T47D (cell line): ENCODE results near the gene PIEZO1.
"Not testable (repeated sequence)": the region's sequence is repeated elsewhere in the genome, so short reads cannot be mapped to it uniquely, and the experiment has no call there.

ENCODE experiments used
- DNase-seq, 2 experiments: peaks; one replicate each; pipeline versions ENCODE4 v3.0.0 to v3.0.0-alpha.2; 2011 to 2012; ENCODE audit warnings: low read depth in 1 of 2, low spot score in 1 of 2
- JUND ChIP-seq: IDR thresholded peaks from 2 replicates; pipeline ENCODE4 v1.6.1; 2012; ENCODE audit warnings: low read depth
- in situ Hi-C: cut with HindIII; loops from 2 replicates; pipeline ENCODE4 v1.10.0; 2016; ENCODE audit warnings: low sequenced_read_pairs, low pct_unique_long_range_greater_than_20kb

PIEZO1 gene, protein sequence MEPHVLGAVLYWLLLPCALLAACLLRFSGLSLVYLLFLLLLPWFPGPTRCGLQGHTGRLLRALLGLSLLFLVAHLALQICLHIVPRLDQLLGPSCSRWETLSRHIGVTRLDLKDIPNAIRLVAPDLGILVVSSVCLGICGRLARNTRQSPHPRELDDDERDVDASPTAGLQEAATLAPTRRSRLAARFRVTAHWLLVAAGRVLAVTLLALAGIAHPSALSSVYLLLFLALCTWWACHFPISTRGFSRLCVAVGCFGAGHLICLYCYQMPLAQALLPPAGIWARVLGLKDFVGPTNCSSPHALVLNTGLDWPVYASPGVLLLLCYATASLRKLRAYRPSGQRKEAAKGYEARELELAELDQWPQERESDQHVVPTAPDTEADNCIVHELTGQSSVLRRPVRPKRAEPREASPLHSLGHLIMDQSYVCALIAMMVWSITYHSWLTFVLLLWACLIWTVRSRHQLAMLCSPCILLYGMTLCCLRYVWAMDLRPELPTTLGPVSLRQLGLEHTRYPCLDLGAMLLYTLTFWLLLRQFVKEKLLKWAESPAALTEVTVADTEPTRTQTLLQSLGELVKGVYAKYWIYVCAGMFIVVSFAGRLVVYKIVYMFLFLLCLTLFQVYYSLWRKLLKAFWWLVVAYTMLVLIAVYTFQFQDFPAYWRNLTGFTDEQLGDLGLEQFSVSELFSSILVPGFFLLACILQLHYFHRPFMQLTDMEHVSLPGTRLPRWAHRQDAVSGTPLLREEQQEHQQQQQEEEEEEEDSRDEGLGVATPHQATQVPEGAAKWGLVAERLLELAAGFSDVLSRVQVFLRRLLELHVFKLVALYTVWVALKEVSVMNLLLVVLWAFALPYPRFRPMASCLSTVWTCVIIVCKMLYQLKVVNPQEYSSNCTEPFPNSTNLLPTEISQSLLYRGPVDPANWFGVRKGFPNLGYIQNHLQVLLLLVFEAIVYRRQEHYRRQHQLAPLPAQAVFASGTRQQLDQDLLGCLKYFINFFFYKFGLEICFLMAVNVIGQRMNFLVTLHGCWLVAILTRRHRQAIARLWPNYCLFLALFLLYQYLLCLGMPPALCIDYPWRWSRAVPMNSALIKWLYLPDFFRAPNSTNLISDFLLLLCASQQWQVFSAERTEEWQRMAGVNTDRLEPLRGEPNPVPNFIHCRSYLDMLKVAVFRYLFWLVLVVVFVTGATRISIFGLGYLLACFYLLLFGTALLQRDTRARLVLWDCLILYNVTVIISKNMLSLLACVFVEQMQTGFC (N-terminal part only)

DNA sequence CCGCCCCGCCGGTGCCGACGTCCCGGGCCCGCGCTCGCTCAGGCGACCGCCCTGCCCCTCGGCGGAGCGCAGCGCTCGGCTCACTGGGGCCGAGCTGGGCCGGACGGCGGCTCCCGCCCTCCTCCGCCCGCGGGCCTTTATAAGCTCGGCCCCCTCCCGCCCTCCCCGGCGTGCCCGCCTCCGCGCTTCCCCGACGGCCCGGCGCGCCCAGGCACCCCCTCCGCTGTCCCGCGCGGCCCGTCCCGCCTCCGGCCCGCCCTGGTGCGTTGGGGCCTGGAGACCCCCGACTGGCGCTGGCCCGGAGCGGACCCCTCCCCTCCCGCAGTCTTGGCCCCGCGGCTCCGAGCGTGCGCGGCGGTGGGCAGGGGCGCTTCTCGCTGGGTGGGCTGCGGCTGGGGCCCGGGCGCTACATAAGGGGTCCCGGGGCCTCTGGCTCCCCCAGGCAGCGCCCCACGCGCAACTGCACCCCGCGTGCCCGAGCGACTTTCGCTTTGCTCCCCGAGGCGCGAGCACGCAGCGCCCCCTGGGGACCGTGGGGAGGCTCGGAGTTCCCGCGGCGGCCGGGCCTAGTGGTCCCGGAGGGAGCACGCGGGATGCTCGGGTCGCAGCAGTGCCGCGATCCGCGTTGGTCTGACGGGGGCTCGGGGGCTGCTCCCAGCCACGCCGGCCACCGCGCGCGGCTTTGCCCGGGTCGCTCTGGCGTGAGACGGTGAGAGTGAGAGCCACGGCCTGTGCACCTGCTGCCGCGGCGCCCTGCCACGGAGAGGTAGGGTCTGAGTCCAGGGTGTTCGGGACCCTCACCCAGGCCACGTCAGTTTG is at the start of gene PIEZO1:
PIEZO1 (minus strand) TSS at position 115 of the 819 bp plus-strand sequence. CDS start 256 bp downstream, outside the sequence.
- peak in 1 of 2 experiments; percentile 84 for DNase-seq

DNA sequence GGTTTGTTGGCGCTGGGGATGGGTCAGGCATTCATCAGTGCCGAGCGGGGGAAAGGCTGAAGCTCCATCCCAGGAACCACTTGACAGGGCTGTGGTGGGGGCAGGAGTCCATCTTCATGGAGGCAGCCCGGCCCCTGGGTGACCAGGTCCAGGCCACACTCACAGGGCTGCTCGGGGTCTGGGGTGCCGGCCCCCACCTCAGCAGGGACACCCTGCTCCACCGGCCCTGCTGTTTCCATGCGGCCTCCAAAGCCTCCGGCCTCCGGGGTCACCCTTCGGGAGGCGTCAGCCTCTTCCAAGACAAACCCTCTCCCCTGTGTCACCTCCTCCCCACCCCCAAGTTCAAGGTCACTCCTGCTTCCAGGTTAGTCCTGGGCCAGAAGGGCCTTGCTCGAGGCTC is 49.6 kb upstream of the PIEZO1 start:
- TF ChIP-seq JUND = no peak
- DNase-seq = no peak
- in situ Hi-C loops = no loop called here

More for the DNA sequence above, at the start of gene PIEZO1:
- TF ChIP-seq JUND = no peak
- in situ Hi-C loops = no loop called here

DNA sequence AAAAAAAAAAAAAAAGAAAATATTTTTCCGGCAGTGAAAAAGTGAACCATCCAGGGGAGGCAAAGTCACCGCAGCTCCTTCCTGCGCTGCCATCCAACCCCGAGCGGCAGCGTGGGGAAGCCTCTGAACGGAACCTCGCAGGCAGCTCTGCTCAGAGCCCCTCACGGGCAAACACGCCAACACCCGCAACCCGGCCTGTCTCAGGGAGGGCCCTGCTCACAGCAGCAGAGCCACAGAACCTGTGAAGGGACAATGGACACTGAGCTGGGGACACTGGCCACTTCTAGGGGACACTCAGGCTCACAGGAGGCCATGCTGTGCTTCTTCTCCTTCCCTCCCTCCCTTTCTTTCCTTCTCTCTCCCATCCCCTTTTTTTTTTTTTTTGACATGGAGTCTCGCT is 48.1 kb upstream of the PIEZO1 start:
- DNase-seq = no peak
- TF ChIP-seq JUND = no peak
- in situ Hi-C loops = no loop called here

DNA sequence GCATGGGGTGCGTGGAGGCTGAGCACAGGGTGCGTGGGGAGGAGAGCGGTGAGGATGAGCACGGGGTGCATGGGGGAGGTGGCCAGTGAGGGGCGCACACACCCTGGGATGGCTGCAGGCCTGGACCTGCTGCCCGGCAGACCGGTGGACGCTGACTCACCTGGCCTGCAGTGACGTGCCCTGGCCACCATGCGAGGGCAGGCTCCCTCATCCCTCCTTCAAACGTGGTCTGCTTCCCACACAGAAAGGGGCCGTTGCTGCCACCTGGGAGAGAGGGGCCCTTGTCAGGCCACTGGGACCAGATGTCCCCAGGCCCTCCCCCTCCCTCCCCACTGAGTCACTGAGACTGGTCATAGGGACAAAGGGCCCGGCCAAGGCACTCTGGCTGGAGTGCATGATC is 46.8 kb upstream of the PIEZO1 start:
- no peak for TF ChIP-seq JUND
- DNase-seq = peak in 1 of 2 experiments; percentile 11
- in situ Hi-C loops = no loop called here

DNA sequence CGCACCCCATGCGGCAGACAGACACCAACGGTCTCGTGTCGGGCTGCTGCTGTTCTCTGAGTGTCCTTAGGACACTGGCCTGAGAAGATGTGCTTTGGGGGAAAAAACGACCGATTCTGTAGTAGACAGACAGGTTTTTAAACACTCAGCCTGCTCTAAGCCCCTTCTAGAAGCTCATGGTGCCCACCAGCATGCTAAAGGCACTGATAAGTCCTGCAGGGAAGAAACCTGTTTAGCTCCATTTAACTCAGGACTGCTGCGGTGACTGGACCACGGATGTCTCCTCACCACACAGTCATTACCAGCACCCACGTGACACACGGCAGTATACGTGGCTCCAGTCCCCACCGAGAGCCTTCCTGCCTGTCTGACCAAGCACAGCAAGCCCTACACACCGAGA is 45.8 kb upstream of the PIEZO1 start:
- in situ Hi-C loops = no loop called here
- DNase-seq = no peak
- TF ChIP-seq JUND = no peak

DNA sequence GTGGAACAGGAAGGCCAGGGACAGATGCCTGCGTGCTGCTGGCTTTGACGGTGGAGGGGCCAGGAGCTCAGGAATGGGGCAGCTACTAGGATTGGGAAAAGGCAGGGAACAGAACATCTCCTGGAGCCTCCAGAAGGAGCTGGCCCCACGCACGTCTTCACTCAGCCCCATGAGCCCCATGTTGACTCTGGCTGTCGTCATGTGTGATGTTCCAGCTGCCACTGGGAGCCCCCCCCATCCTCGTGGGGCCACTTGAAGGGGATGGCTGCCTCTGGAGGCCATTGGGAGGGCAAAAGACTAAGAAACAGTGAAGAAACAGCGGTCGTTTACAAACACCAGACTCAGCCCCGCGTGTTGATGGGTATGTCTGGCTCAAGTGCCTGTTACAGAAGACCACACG is 45.2 kb upstream of the PIEZO1 start:
- TF ChIP-seq JUND = no peak
- no peak for DNase-seq
- in situ Hi-C loops = no loop called here

DNA sequence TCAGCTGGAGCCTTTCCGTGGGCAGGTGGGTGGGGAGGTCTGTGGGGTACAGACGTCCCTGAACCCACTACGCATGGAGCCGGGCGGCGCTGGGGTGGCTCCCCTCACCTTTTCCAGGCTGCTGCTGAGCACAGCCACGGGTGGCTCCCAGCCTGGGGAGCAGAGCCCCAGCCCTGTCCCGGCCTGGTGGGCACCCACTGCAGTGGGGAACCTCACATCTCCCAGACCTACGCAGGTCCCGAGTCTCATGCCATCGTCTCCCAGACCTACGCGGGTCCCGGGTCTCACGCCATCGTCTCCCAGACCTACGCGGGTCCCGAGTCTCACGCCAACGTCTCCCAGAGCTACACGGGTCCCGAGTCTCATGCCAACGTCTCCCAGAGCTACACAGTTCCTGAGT is 43.7 kb upstream of the PIEZO1 start:
- no peak for DNase-seq
- in situ Hi-C loops = no loop called here
- no peak for TF ChIP-seq JUND

DNA sequence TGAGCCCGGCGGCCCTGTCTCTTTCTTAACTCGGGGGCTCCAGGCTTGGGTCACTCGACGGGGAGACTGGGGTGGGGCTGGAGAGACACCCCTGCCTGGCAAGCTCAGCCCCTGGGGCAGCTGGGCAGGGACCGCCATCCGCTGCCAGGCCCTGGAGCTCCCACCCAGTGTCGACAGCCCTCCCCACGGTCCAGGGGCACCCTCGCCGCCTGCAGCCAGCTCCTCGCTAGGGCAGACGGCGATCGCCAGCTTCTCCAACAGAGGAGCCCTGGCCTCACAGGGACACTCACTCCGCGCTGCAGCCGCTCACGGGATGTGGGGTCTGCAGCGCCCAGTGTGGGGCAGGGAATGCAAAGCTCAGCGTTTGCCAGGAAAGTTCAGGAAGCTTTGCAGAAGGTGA is 42.7 kb upstream of the PIEZO1 start:
- in situ Hi-C loops = no loop called here
- no peak for DNase-seq
- no peak for TF ChIP-seq JUND

DNA sequence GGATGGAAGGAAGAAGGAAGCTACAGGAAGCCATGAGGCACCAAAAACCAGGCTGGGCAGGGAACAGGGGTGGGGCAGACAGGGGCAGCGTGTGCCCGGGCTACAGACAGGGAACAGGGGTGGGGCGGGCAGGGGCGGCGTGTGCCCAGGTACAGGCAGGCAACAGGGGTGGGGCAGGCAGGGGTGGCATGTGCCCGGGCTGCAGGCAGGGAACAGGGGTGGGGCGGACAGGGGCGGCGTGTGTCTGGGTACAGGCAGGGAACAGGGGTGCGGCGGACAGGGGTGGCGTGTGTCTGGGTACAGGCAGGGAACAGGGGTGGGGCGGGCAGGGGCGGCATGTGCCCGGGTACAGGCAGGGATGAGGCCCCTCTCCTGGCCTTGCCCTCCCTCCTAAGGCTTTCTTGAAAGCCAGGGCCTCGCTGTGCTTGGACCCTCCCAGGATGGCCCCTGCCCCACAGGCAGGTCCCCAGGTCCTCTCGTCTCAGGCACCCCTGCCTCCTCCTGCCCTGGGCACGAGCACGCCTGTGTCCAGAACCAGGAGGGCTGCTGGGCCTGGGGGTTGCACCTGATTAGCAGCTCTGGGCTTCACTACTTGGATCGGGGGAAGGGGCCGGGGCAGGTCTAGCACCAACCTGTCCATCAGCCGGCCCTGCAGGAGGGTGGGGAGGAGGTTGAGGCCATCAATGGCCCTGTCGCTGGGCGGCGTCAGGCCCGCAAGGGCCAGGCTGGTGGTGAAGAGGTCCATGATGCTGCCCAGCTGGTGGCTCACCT is 41.2 kb upstream of the PIEZO1 start:
- in situ Hi-C loops = no loop called here
- no peak for TF ChIP-seq JUND
- no peak for DNase-seq

DNA sequence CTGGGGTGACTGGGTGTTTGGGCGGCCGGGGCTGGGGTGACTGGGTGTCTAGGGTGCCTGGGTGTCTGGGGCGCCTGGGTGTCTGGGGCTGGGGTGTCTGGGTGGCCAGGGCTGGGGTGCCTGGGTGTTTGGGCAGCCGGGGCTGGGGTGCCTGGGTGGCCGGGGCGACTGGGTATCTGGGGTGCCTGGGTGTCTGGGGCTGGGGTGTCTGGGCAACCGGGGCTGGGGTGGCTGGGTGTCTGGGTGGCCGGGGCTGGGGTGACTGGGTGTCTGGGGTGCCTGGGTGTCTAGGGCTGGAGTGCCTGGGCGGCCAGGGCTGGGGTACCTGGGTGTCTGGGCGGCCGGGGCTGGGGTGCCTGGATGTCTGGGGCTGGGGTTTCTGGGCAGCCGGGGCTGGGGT is 40.1 kb upstream of the PIEZO1 start:
- DNase-seq = no peak
- TF ChIP-seq JUND = no peak
- in situ Hi-C loops = no loop called here

DNA sequence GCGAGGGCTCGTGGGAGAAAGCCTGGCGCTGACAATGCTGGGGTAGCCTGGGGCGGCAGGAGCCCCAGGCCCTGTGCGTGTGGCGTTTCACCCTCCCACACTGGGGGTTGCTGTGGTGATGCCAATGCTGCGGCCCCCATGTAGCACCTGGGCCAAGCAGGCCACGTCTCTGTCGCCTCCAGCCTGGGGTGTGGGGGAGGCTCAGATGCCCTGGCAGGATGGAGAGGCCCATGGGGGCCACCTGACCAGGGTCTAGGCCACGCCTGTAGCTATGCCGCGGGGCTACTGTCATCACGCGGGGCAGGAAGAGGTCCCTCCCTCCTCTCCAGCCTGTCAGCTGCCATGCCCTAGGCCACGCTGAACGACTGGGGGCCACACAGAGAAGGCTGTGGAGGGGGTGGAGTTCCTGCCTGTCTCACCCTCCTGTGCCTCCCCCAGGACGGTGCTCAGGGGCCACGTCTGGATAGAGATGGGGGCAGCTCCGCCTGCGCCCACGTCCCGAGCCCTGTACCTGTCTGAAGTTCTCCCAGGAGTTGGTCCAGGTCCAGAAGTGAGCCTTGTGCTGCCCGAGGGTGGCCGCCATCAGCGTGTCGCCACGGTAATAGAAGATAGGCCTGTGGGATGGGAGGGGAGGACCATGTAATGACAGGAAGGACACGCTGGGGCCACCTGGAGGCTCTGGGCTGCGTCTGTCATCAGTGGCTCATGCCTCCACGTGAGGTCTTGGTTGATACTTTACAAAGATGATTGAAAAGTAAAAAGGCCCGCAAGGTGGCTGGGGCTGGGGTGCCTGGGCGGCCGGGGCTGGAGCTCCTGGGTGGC is 39.4 kb upstream of the PIEZO1 start:
- in situ Hi-C loops = no loop called here
- TF ChIP-seq JUND = no peak
- DNase-seq = no peak

DNA sequence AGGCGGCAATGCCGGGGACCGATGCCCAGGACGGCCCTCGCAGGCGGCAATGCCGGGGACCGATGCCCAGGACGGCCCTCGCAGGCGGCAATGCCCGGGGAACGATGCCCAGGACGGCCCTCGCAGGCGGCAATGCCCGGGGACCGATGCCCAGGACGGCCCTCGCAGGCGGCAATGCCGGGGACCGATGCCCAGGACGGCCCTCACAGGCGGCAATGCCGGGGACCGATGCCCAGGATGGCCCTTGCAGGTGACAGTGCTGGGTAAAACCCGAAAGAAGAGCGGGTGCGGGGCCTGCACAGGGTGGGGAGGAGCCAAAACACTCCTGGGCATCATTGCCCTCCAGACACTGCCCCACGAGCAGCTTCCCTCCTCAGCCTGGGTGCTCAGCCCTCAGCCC is 38.6 kb upstream of the PIEZO1 start:
- in situ Hi-C loops, DNase-seq: not testable (repeated sequence)
